Prostate gland (tissue), 2 donors: ENCODE results near the gene YPEL3.

Experiments
- CTCF ChIP-seq, 4 experiments: fragments of 200-600 bp in 2 of 4; fragments of 450-650 bp in 2 of 4; sonication (generic) in 2 of 4; IDR thresholded peaks; 1 replicate in 3 of 4; 2 replicates in 1 of 4; pipeline ENCODE4 v1.5.1; 2016 to 2019; ENCODE audit warnings: antibody characterized with exemption in 4 of 4, mild to moderate bottlenecking in 2 of 4, moderate library complexity in 2 of 4
- POLR2A ChIP-seq: fragments of 450-650 bp; IDR thresholded peaks from one replicate; pipeline ENCODE4 v1.6.1; 2016; ENCODE audit warnings: antibody characterized with exemption, mild to moderate bottlenecking

- TF ChIP-seq CTCF (IDR thresholded peaks at IDR 0.05) (no peak), POLR2A (no peak)
These were observed 17.8 kb upstream of the YPEL3 start for GRCh38 chr16:30113711-30114333.
